ENCODE results near the gene ZBTB25. TPM values are rescaled to one million over a fixed set of nuclear protein-coding genes. Genes with fewer than 3 reads are reported as not detected.

The ZBTB25 gene
- total RNA-seq, 1 donor from 2014 or later, result 2.4 TPM

GRCh38 chr14:64442300-64442988 lies 61.2 kb downstream of the ZBTB25 start:
- TF ChIP-seq CTCF (conservative IDR thresholded peaks at IDR 0.05; ENCODE audit: low read depth, low read length), result no peak
- no peak for DNase-seq (ENCODE audit: low read depth)
- H3K4me3 ChIP-seq (ENCODE audit: low read depth, low read length), result no peak overlapping the region

- no peak for DNase-seq (ENCODE audit: low read depth)
- no peak for TF ChIP-seq CTCF (conservative IDR thresholded peaks at IDR 0.05; ENCODE audit: low read depth, low read length)
- H3K4me3 ChIP-seq (ENCODE audit: low read depth, low read length), result no peak overlapping the region
Measured at GRCh38 chr14:64440494-64440893, 63.1 kb downstream of the ZBTB25 start.

- DNase-seq (ENCODE audit: low read depth), result no peak
- TF ChIP-seq CTCF (conservative IDR thresholded peaks at IDR 0.05; ENCODE audit: low read depth, low read length), result no peak
- H3K4me3 ChIP-seq (ENCODE audit: low read depth, low read length), result no peak overlapping the region
Measured at GRCh38 chr14:64439141-64439540, 64.5 kb downstream of the ZBTB25 start.

- no peak for TF ChIP-seq CTCF (conservative IDR thresholded peaks at IDR 0.05; ENCODE audit: low read depth, low read length)
- DNase-seq (ENCODE audit: low read depth), result peak; percentile 98
- H3K4me3 ChIP-seq (ENCODE audit: low read depth, low read length), result no peak overlapping the region
Measured at GRCh38 chr14:64438181-64438841, 65.3 kb downstream of the ZBTB25 start.

- no peak for DNase-seq (ENCODE audit: low read depth)
- no peak overlapping the region for H3K4me3 ChIP-seq (ENCODE audit: low read depth, low read length)
- TF ChIP-seq CTCF (conservative IDR thresholded peaks at IDR 0.05; ENCODE audit: low read depth, low read length), result no peak
Measured at GRCh38 chr14:64434528-64434927, 69.1 kb downstream of the ZBTB25 start.

- no peak for DNase-seq (ENCODE audit: low read depth)
- H3K4me3 ChIP-seq (ENCODE audit: low read depth, low read length), result no peak overlapping the region
- no peak for TF ChIP-seq CTCF (conservative IDR thresholded peaks at IDR 0.05; ENCODE audit: low read depth, low read length)
Measured at GRCh38 chr14:64423987-64424386, 79.7 kb downstream of the ZBTB25 start.

GRCh38 chr14:64422756-64423155 lies 80.9 kb downstream of the ZBTB25 start:
- DNase-seq (ENCODE audit: low read depth), result no peak
- no peak for TF ChIP-seq CTCF (conservative IDR thresholded peaks at IDR 0.05; ENCODE audit: low read depth, low read length)
- no peak overlapping the region for H3K4me3 ChIP-seq (ENCODE audit: low read depth, low read length)

All from epithelial cell of proximal tubule (primary cell).